Measurements from ENCODE around the gene HS6ST1.
"Not testable (repeated sequence)": the region's sequence is repeated elsewhere in the genome, so short reads cannot be mapped to it uniquely, and the experiment has no call there.

DNA sequence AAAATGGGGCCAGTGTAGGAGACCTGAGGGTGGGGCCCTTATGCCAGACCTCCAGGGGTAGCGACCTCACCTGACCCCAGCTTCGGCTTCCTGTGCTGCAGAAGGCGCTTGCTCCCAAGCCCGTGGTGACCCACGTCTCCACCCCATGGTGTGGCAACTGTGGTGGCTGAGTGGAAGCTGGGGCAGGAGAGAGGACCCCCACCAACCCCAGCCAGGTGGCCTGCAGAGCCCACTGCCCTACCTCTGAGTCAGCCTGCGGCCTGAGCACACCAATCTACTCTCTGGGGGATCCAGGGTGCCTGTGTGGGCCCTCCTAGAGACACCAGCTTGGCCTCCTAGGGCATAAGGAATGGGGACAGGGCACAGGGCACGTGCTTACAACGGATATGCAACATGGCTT lies 52.2 kb downstream of the HS6ST1 start:
- TF ChIP-seq, protein P1, sequence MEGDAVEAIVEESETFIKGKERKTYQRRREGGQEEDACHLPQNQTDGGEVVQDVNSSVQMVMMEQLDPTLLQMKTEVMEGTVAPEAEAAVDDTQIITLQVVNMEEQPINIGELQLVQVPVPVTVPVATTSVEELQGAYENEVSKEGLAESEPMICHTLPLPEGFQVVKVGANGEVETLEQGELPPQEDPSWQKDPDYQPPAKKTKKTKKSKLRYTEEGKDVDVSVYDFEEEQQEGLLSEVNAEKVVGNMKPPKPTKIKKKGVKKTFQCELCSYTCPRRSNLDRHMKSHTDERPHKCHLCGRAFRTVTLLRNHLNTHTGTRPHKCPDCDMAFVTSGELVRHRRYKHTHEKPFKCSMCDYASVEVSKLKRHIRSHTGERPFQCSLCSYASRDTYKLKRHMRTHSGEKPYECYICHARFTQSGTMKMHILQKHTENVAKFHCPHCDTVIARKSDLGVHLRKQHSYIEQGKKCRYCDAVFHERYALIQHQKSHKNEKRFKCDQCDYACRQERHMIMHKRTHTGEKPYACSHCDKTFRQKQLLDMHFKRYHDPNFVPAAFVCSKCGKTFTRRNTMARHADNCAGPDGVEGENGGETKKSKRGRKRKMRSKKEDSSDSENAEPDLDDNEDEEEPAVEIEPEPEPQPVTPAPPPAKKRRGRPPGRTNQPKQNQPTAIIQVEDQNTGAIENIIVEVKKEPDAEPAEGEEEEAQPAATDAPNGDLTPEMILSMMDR (IDR thresholded peaks at IDR 0.05 in 4 of 5, conservative IDR thresholded peaks at IDR 0.05 in 1 of 5), result not testable (repeated sequence)
- TF ChIP-seq POLR2A (IDR thresholded peaks at IDR 0.05), result not testable (repeated sequence)
